ENCODE results near the gene YARS1.

DNA sequence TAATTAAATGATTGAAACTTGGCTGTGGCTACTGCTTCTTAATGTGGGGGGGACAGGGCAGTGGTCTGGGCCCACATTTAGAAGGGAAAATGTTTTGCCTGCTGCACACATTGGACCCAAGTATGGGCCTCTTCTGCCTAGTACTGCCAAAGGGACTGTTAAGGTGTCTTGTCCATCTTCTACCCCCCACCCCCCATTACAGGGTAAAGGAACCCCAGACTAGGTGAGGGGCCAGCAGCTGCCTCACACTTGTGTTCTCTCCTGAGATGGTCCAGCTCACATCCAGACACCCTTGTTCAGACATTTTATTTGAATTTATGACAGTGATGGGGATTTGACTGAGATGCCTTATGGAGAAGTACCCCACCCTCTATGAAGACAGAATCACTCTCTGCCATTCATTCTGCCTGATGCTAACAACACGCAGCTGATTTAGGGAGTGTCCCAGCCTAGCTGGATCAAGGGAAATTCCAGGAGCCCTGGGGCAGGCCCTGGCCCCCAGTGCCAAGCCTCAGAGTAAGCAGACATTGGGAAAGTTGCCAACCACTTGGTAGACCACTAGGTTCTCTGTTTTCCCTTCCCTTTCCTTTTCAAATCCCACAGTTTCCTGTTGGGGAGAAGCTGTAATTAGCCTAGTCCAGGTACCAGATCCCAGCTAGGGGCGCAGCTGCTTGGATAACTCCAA is 42.1 kb downstream of the YARS1 start:
- no peak for TF ChIP-seq CTCF (optimal IDR thresholded peaks at IDR 0.05 in 1 of 3, IDR thresholded peaks at IDR 0.05 in 1 of 3, conservative IDR thresholded peaks at IDR 0.05 in 1 of 3; ENCODE audit: extremely low read depth in 1 of 3, insufficient read depth in 2 of 3, low read length in 3 of 3)
- TF ChIP-seq EZH2 (IDR thresholded peaks at IDR 0.05; ENCODE audit: low read length) = no peak
